ENCODE data around the gene MRTO4.
A peak's percentile ranks its signal among the peaks of the same experiment; 100 is the strongest.
"Not testable (repeated sequence)": the region's sequence is repeated elsewhere in the genome, so short reads cannot be mapped to it uniquely, and the experiment has no call there.

Gene MRTO4

DNA sequence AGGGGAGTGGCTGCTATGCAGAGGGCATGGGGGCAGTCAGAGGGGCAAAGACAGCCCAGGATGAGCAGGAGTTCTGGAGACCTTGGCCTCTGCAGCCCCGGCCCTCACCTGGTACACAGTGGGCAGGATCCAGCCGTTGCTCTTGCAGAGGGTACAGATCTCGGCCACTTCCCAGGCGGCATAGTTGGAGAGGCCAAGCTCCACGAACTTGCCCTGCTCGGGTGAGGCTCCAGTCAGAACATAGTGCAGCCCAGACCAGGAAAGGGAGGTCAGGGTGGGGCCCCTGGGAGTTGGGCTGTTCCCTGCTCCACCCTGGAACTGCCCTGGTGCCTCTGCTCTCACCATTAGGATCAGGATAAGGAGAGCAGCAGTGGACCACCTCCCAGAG is 18.7 kb downstream of the MRTO4 start:
- DNase-seq (ENCODE audit: low read depth in 2 of 2): not testable (repeated sequence)

DNA sequence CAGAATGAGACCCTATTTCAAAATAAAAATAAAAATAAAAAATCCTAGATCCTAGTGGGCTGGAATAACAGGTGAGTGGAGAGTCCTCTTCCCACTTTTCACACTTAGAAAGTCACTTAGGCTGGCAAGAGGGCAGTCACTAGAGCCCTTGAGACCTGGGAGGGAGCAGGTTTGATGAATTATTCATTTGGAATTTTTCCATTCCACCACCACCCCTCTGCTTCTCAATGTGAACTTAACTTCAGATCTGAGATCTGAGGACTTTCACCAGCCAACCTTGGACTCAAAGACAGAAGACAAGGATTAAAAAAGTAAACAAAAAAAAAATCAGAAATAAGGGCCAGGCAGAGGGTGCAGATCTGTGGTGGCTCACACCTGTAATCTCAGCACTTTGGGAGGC is 20.5 kb downstream of the MRTO4 start:
- no peak for DNase-seq (ENCODE audit: low read depth in 2 of 2)

DNA sequence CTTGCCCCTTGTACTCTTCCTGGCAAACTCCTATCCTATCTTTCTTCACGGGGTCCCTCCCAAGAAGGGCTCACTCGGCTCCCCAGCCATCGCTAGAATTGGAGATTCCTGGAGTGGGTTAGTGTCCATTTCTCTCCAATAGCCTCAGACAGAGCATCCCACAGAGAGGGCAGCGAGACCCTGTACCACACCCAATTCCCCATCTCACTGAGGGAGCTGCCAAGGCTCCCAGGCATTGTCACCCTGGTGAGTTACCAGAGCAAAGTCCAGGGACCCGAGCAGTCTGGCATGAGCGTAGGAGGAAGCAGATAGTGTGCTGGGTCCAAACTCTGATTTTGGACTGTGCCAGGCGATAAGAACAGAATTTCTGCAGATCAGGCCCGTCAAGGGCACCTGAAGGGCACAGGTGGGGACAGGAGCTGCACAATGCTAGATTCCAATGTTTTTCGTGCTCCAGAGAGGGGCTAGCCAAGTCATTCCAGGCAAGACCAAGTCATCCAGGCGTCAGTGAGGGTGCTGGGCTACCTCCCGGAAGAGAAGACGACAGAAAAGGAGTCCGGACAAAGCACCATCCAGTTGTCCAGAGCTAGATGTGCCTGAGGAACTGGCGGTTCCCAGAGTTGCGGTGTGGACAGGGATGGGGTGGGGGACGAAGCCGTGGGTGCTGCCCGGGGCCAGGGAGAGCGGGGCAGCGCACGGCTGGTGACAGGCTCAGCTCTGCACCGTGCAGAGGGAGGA is 21.7 kb downstream of the MRTO4 start:
- no peak for DNase-seq (ENCODE audit: low read depth in 2 of 2)

DNA sequence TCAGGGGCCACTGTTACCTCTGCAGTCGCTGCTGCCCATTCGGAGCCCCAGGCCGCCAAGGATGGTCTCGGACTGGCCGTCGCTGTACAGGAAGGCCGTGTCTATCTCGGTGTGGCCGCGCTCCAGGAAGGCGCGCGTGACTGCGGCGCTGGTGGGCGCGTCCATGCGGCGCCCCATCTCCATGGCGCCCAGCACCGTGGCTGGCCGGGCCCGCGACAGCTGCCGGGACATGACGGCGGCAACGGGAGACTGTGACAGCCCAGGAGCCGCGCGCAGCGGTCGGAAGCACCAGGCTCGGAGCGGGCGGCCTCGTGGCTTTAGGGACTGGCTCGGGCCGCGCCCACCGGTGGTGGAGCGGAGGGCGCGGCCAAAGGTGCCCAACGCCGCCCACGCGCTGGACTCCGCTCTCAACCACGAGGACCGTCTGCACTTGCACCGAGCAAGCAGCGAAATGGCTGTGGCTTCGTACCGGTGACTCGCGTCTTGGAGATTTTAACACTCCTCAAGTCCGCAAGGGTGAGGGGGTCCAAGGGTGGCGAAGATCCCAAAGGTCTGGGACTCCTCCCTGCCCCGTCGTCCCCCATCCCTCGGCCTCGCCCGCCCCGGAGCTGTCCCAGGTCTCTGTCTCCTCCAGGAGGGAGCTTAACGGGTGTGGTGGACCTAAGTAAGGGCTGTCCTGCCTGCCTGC is 22.4 kb downstream of the MRTO4 start:
- DNase-seq (ENCODE audit: low read depth in 2 of 2): not testable (repeated sequence)

DNA sequence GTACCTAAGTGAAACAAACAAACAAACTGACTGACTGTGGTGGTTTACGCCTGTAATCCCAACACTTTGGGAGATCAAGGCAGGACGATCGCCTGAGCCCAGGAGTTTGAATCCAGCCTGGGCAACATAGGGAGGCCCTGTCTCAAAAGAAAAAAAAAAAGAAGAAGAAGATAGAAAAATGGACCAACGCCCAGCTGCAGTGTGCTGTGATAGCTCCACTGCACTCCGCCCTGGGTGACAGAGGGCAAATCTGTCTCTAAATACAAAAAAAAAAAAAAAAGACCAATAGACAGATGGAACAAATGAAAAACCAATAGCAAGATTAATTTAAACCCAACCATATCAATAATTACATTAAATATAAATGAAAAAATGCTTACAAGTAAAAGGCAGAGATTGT is 23.0 kb downstream of the MRTO4 start:
- no peak for DNase-seq (ENCODE audit: low read depth in 2 of 2)

DNA sequence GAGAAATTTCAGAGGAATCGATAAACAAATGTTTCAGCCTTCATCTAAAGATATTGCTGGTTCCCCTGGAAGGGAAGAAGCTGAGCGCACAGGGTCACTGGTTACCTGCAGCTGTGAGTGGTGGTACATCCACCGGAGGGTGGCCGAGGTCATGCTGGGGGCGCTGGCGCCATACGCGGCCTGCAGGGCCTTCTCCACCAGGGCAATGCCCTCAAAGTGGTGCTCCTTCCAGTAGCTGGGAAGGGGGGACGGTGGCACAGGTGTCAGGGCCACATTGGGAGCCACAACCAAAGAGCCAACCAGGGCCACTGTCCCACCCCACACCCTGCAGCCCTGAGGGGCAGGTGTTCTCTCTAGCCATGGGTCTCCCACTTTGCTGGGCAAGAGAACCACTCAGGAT is 32.3 kb downstream of the MRTO4 start:
- DNase-seq (ENCODE audit: low read depth in 2 of 2): no peak

DNA sequence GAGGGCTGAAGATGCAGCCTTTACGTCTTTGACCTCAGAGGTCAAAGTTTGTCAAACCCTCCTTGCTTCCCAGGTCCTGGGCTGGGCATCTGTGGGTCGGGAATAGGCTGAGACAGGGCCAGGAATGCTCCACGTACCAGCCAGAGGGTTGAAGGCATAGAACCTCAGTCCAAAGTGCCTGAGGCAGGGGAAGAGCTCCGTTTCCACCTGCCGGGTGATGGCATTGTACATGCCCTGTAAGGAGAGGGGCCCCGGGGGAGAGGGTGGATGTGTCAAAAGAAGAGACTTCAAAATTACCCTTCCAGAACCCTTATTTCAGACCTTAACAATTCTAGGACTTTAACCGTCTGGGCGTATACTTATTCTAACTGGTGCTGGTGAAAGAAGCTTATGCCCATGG is 33.3 kb downstream of the MRTO4 start:
- no peak for DNase-seq (ENCODE audit: low read depth in 2 of 2)

DNA sequence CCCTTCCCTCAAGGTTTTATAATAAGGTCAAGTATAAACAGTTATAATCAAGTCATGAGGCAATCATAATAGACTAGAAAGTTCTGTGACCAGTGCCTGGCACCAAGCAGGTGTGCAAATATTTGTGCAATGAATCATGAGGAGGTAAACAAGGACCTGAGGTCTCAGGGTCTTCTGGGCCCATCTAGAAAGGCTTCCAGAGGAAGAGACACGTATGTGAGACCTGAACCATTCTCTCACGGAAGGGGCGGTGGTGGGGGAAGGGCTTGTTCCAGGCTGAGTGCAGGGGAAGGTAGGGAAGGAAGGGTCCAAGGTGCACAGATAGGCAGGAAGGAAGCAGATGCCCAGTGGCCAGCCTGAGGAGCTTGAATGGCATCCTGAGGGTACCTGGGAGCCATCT is 33.8 kb downstream of the MRTO4 start:
- not testable (repeated sequence) for DNase-seq (ENCODE audit: low read depth in 2 of 2)

DNA sequence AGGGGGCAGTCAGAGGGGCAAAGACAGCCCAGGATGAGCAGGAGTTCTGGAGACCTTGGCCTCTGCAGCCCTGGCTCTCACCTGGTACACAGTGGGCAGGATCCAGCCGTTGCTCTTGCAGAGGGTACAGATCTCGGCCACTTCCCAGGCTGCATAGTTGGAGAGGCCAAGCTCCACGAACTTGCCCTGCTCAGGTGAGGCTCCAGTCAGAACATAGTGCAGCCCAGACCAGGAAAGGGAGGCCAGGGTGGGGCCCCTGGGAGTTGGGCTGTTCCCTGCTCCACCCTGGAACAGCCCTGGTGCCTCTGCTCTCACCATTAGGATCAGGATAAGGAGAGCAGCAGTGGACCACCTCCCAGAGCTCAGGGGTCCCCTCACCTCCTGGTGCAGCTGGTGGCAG is 34.2 kb downstream of the MRTO4 start:
- DNase-seq (ENCODE audit: low read depth in 2 of 2): not testable (repeated sequence)

DNA sequence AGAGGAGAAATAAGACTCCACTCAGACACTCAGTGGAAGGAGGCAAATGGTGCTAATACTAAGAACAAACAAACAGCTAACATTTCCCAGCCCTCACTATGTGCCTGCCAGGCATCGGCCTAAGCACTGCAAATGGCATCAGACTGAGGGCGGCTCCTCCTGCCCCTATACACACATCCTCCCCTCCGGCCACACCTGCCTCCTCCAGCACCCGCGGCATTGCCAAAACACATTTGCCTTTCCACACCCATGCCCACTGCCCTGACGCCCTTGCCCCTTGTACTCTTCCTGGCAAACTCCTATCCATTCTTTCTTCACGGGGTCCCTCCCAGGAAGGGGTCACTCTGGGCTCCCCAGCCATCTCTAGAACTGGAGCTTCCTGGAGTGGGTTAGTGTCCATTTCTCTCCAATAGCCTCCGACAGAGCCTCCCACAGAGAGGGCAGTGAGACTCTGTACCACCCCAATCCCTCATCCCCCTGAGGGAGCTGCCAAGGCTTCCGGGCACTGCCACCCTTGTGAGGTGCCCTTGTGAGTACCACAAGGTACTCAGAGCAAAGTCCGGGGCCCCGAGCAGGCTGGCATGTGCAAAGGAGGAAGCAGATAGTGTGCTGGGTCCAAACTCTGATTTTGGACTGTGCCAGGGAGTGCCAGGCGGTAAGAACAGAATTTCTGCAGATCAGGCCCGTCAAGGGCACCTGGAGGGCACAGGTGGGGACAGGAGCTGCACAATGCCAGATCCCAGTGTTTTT is 36.0 kb downstream of the MRTO4 start:
- DNase-seq (ENCODE audit: low read depth in 2 of 2): no peak

DNA sequence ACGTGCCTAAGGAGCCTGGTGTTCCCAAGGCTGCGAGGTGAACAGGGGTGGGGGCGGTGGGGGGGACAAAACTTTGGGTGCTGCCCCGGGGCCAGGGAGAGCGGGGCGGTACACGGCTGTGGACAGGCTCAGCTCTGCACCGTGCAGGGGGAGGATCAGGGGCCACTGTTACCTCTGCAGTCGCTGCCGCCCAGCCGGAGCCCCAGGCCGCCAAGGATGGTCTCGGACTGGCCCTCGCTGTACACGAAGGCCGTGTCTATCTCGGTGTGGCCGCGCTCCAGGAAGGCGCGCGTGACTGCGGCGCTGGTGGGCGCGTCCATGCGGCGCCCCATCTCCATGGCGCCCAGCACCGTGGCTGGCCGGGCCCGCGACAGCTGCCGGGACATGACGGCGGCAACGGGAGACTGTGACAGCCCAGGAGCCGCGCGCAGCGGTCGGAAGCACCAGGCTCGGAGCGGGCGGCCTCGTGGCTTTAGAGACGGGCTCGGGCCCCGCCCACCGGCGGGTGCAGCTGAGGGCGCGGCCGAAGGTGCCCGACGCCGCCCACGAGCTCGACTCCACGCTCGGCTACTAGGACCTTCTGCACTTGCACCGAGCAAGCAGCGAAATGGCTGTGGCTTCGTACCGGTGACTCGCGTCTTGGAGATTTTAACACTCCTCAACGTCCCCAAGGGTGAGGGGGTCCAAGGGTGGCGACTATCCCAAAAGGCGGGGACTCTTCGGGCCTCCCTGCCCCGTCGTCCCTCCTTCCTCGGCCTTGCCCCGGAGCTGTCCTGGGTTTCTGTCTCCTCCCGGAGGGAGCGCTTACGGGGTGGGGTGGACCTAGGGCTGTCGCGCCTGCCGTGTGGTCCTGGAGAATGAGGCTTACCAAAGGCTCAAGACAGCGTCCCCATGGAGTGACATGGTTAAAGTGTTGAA is 37.0 kb downstream of the MRTO4 start, which contains the start of gene AKR7A3:
Gene AKR7A3 (minus strand): TSS at position 447 of the 918 bp plus-strand sequence. CDS start 61 bp downstream, at position 386.
- DNase-seq (ENCODE audit: low read depth in 2 of 2): not testable (repeated sequence)

DNA sequence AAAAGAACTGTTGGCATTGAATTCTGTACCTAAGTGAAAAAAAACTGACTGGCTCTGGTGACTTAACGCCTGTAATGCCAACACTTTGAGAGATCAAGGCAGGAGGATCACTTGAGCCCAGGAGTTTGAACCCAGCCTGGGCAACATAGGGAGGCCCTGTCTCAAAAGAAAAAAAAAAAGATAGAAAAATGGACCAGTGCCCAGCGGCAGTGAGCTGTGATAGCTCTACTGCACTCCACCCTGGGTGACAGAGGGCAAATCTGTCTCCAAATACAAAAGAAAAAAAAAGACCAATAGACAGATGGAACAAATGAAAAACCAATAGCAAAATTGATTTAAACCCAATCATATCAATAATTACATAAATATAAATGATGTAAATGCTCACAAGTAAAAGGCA is 37.6 kb downstream of the MRTO4 start:
- DNase-seq (ENCODE audit: low read depth in 2 of 2): no peak

DNA sequence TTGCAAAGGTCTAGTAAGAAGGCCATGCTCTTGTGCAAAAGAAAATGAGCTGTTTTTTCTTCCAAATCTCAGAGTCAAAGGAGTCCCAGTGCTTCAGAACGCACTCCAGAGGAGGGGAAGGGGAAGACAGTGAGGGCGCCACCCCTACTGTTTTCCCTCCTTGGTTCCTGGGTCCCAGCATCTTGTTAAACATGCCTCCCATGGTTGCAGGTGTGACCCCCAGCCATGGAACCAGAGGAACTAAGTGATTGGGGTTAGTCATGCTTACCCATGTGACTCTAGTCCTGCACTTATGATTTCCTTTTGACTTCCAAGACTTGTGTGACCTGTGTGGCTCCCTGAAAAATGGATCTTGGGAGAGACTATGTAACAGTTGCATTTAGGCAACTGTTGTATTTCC is 43.0 kb downstream of the MRTO4 start:
- no peak for DNase-seq (ENCODE audit: low read depth in 2 of 2)

DNA sequence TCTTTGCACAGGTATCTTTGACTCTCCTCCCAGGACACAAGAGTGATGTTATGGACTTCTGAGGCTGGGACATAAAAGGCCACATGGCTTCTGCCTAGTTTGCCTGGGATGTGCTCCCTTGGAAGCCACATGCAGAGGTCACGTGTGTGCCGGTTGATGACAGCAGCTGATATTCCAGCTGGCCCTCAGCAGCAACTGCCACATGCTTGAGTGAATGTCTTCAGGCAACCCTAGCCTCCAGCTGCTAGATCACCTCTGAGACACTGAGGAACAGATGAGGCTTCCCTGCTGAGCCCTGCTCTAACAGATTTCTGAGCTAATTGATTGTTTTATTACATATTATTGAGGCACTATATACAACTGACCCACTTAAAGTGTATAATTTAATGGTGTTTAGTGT is 48.6 kb downstream of the MRTO4 start:
- DNase-seq (ENCODE audit: low read depth in 2 of 2): no peak

DNA sequence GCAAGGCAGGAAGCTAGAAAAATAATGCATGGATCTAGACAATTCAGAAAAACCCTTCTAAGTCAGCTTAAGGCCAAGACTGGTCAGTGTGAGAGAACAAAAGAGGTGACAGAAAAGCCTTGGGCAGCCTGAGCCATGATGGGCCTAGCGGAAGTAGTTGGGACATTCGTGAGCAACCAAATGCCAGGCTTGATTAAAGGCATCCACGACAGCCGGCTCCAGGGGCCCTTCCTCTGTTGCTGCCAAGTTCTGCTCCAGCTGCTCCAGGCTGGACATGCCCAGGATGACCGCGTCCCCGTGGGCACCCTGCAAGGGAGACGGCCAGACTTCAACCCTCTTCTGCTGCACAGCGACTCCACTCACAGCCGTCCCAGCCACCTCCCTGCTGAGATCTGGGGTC is 52.5 kb downstream of the MRTO4 start:
- DNase-seq (ENCODE audit: low read depth in 2 of 2): not testable (repeated sequence)

DNA sequence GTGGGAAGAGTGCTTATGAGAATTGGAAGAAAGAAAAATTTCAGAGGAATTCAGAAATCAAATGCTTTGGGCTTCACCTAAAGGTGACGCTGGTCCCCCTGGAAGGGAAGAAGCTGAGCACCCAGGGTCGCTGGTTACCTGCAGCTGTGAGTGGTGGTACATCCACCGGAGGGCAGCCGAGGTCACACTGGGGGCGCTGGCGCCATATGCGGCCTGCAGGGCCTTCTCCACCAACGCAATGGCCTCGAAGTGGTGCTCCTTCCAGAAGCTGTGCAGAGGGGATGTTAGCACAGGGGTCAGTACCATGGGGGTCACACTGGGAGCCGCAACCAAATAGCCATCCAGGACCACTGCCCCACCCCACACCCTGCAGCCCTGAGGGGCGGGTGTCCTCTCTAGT is 54.3 kb downstream of the MRTO4 start:
- DNase-seq (ENCODE audit: low read depth in 2 of 2): no peak

DNA sequence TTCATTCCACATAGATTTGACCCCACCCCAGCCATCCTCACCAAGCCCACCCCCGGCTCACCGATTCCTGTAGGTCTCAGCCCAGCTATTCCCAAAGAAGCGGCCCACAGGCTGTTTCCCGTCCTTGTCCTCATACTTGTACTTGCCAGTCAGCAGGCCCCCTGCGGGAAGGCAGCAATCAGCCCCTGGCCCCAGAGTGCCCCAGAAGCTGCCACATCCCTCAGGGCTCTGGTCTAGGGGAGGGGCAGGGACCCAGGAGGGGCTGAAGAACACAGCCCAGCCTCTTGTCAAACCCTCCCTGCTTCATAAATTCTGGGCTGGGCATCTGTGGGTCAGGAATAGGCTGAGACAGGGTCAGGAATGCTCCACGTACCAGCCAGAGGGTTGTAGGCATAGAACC is 55.3 kb downstream of the MRTO4 start:
- no peak for DNase-seq (ENCODE audit: low read depth in 2 of 2)

DNA sequence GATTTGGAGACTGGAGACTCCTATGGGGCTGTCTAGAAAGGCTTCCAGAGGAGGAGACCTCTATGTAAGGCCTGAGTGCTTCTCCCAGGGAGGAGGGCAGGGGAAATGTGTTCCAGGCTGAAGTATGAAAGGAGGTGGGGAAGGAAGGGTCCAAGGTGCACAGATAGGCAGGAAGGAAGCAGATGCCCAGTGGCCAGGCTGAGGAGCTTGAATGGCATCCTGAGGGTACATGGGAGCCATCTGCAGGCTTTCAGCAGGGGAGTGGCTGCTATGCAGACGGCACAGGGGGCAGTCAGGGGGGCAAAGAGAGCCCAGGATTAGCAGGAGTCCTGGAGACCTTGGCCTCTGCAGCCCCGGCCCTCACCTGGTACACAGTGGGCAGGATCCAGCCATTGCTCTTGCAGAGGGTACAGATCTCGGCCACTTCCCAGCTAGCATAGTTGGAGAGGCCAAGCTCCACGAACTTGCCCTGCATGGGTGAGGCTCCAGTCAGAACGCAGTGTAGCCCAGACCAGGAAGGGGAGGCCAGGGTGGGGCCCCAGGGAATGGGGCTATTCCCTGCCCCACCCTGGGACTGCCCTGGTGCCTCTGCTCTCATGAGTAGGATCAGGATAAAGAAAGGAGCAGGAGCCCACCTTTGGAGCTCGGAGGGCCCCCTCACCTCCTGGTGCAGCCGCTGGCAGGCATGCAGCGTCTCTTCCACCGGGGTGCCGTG is 56.3 kb downstream of the MRTO4 start:
- DNase-seq (ENCODE audit: low read depth in 2 of 2): no peak

DNA sequence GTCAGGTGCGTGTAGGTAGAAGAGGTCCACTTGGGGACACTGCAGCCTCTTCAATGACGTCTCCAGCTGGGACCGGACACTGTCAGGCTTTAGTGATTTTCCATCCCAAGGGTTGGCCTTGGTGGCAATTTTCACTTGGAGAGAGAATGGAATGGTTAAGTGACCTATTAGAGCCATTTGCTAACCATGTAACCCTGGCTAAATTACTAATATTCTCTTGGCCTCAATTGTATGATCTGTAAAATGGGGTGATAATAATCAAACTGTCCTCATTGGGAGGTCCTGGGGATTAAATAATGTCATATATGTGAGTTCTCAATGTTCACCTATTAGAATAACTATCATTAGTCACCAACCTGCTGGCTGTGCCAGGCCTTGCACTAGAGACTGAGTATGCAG is 56.9 kb downstream of the MRTO4 start:
- no peak for DNase-seq (ENCODE audit: low read depth in 2 of 2)

DNA sequence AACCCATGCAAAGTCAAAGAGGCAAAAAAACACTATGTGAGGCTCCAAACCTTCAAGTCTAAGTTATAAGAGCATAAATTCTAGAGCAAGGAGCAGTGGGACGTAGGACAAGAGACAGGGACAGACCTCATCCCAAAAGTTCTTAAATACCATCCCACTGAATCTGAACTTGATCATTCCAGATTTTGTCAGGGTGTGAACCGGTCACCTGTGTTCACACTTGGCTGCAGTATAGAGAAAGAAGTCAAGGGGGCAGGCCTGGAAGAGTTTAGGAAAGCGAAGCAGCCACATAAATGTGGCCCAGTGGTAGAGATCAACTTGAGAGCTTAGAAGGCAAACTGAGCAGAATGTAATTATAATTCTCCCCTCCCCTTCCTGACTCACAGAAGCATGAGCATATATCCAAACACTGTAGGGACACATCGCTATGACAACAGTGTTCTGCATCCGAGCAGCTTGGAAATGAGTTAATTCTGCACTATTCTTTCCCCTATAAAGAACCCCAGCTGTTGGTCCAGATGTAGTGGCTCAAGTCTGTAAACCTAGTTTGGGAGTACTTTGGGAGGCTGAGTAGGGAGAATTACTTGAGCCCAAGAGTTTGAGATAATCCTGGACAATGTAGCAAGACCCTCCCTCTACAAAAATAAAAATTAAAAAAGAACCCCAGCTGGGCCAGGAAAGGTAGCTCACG is 57.7 kb downstream of the MRTO4 start:
- DNase-seq (ENCODE audit: low read depth in 2 of 2): peak in 1 of 2 experiments; percentile 20
